ENCODE results near the gene BTBD9. TPM values are rescaled to one million over a fixed set of nuclear protein-coding genes. Genes with fewer than 3 reads are reported as not detected.

BTBD9 gene
- total and polyA plus RNA-seq, 2 donors (not counting 1 experiment from before 2014, with no cell fraction given), result 4.1 to 48.9 TPM

DNA sequence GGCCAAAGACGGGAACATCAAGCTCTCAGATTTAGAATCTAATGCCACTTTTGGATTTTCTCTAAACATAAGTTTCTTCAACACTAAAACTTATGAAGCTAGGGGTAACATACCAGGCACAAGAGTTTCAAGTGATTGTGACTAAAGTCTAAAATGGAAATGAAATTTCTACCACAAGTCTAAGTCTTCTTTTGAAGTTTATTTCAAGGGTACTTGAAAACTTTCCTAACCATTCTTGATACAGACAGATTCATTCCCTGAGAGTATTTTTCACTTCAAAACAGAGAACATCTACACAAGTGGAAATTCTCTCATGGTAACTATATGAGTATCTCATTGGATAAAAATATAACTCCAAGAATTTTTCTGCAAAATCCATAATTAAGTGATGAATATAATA, 56.2 kb downstream of the BTBD9 start:
- CTCF ChIA-PET, result no interaction called here
- H3K27me3 Mint-ChIP-seq, result no peaks in the 10 kb centered on the region
- WGBS (ENCODE audit: insufficient coverage), result no CpG with 5 or more reads among the region's 1 CpG

DNA sequence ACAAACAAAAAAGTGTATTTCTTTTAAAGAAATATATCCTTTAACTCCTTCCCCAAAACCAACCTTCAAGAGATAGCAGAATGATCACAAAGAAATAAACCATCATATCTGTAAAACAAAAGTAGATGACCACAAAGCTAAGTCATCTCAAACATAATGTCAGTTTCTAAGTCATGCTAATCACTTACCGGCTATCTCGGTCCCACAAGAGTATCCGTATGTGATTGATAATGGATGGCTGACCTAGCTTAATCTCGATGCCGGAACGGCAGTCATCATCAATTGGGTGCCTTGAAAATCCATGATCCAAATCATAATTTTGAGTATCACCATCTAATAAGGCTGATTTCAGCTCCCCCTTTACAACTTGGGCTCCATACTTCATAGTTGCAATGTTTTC, 59.7 kb downstream of the BTBD9 start:
- ChIA-PET CTCF (no interaction called here), POLR2A (no interaction called here)
- TF ChIP-seq EZH2 (IDR thresholded peaks at IDR 0.05; ENCODE audit: borderline replicate concordance, insufficient read depth, low read depth, low read length, poor library complexity, severe bottlenecking), result no peak
- TF ChIP-seq, protein P1, sequence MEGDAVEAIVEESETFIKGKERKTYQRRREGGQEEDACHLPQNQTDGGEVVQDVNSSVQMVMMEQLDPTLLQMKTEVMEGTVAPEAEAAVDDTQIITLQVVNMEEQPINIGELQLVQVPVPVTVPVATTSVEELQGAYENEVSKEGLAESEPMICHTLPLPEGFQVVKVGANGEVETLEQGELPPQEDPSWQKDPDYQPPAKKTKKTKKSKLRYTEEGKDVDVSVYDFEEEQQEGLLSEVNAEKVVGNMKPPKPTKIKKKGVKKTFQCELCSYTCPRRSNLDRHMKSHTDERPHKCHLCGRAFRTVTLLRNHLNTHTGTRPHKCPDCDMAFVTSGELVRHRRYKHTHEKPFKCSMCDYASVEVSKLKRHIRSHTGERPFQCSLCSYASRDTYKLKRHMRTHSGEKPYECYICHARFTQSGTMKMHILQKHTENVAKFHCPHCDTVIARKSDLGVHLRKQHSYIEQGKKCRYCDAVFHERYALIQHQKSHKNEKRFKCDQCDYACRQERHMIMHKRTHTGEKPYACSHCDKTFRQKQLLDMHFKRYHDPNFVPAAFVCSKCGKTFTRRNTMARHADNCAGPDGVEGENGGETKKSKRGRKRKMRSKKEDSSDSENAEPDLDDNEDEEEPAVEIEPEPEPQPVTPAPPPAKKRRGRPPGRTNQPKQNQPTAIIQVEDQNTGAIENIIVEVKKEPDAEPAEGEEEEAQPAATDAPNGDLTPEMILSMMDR (IDR thresholded peaks at IDR 0.05), result no peak
- intact Hi-C loops (cut with micrococcal nuclease), result no loop called here
- H3K27me3 Mint-ChIP-seq, result no peaks in the 10 kb centered on the region
- H4K20me1 ChIP-seq (ENCODE audit: control insufficient read depth, insufficient read depth, low read length, poor library complexity, severe bottlenecking), result no peaks in the 10 kb centered on the region
- H2AFZ ChIP-seq (ENCODE audit: insufficient read depth, low read depth, low read length, poor library complexity, severe bottlenecking), result no peak overlapping the region
- no peak overlapping the region for H3K9ac ChIP-seq (ENCODE audit: low read length)
- no peak overlapping the region for H3K4me3 ChIP-seq (ENCODE audit: control extremely low read depth in 1 of 5, extremely low read depth in 1 of 5, insufficient read depth in 1 of 5, low read depth in 2 of 5, low read length in 4 of 5)
- no peak overlapping the region for H3K27ac Mint-ChIP-seq
- H3K4me3 Mint-ChIP-seq, result no peak overlapping the region
- H3K4me1 Mint-ChIP-seq, result no peaks in the 10 kb centered on the region
- H3K27ac ChIP-seq (ENCODE audit: low read length in 2 of 2), result no peak overlapping the region
- no peaks in the 10 kb centered on the region for H3K79me2 ChIP-seq (ENCODE audit: control insufficient read depth, insufficient read depth, low read length)
- H3K4me1 ChIP-seq (ENCODE audit: control insufficient read depth in 2 of 2, insufficient read depth in 2 of 2, low read length in 2 of 2), result no peaks in the 10 kb centered on the region
- H3K36me3 ChIP-seq (replicated peaks in 1 of 2; ENCODE audit: control extremely low read depth in 1 of 2, control insufficient read depth in 1 of 2, extremely low read depth in 1 of 2, insufficient read depth in 2 of 2, low read length in 1 of 2), result peaks cover 15 to 26% of the 10 kb centered on the region in 2 experiments
- H3K4me2 ChIP-seq (replicated peaks; ENCODE audit: low read depth, low read length, poor library complexity, severe bottlenecking), result no peak overlapping the region
- no peaks in the 10 kb centered on the region for H3K27me3 ChIP-seq (replicated peaks in 1 of 4; ENCODE audit: control extremely low read depth in 1 of 4, control insufficient read depth in 3 of 4, insufficient read depth in 4 of 4, low read length in 3 of 4)
- DNase-seq (no peak), ATAC-seq (ENCODE audit: low read depth) (no peak)
- H3K9me3 ChIP-seq (ENCODE audit: control extremely low read depth in 1 of 3, control insufficient read depth in 2 of 3, insufficient read depth in 1 of 3, low read length in 2 of 3), result no peaks in the 10 kb centered on the region
- H3K9me3 Mint-ChIP-seq (ENCODE audit: insufficient read depth), result no peaks in the 10 kb centered on the region
- WGBS (ENCODE audit: insufficient coverage), result 96% methylated on average over 4 of the region's 6 CpGs

More for the DNA sequence above, 56.2 kb downstream of the BTBD9 start:
- Mint-ChIP-seq H3K4me3 (no peak overlapping the region), H3K9me3 (ENCODE audit: insufficient read depth) (no peaks in the 10 kb centered on the region), H3K4me1 (no peaks in the 10 kb centered on the region), H3K27ac (no peak overlapping the region)
- no peak overlapping the region for H3K4me2 ChIP-seq (replicated peaks; ENCODE audit: low read depth, low read length, poor library complexity, severe bottlenecking)
- DNase-seq (no peak), ATAC-seq (ENCODE audit: low read depth) (no peak)
- no peak overlapping the region for H3K27ac ChIP-seq (ENCODE audit: low read length in 2 of 2)
- no peak overlapping the region for H3K4me3 ChIP-seq (ENCODE audit: control extremely low read depth in 1 of 5, extremely low read depth in 1 of 5, insufficient read depth in 1 of 5, low read depth in 2 of 5, low read length in 4 of 5)
- H3K79me2 ChIP-seq (ENCODE audit: control insufficient read depth, insufficient read depth, low read length), result no peaks in the 10 kb centered on the region
- H4K20me1 ChIP-seq (ENCODE audit: control insufficient read depth, insufficient read depth, low read length, poor library complexity, severe bottlenecking), result no peaks in the 10 kb centered on the region
- TF ChIP-seq EZH2 (IDR thresholded peaks at IDR 0.05; ENCODE audit: borderline replicate concordance, insufficient read depth, low read depth, low read length, poor library complexity, severe bottlenecking), result no peak
- TF ChIP-seq, protein P1 (IDR thresholded peaks at IDR 0.05), result no peak
- no peak overlapping the region for H3K9ac ChIP-seq (ENCODE audit: low read length)
- intact Hi-C loops (cut with micrococcal nuclease), result no loop called here
- H3K36me3 ChIP-seq (replicated peaks in 1 of 2; ENCODE audit: control extremely low read depth in 1 of 2, control insufficient read depth in 1 of 2, extremely low read depth in 1 of 2, insufficient read depth in 2 of 2, low read length in 1 of 2), result peaks cover 10 to 13% of the 10 kb centered on the region in 2 experiments
- H3K4me1 ChIP-seq (ENCODE audit: control insufficient read depth in 2 of 2, insufficient read depth in 2 of 2, low read length in 2 of 2), result no peaks in the 10 kb centered on the region
- H3K9me3 ChIP-seq (ENCODE audit: control extremely low read depth in 1 of 3, control insufficient read depth in 2 of 3, insufficient read depth in 1 of 3, low read length in 2 of 3), result no peaks in the 10 kb centered on the region
- POLR2A ChIA-PET, result no interaction called here
- no peaks in the 10 kb centered on the region for H3K27me3 ChIP-seq (replicated peaks in 1 of 4; ENCODE audit: control extremely low read depth in 1 of 4, control insufficient read depth in 3 of 4, insufficient read depth in 4 of 4, low read length in 3 of 4)
- no peak overlapping the region for H2AFZ ChIP-seq (ENCODE audit: insufficient read depth, low read depth, low read length, poor library complexity, severe bottlenecking)

Measured in B cell (primary cell).